HG02642 (cell line): ENCODE measurements around the gene FCGR1A.
A peak's percentile ranks its signal among the peaks of the same experiment; 100 is the strongest.
"Not testable (repeated sequence)": the region's sequence is repeated elsewhere in the genome, so short reads cannot be mapped to it uniquely, and the experiment has no call there.

Source experiments
- ATAC-seq: cut with Tn5 transposase; IDR thresholded peaks from one replicate; pipeline ENCODE4 v1.9.1; 2021; ENCODE audit warnings: mild to moderate bottlenecking; ENCODE audit not compliant: unreplicated experiment, poor library complexity

The FCGR1A gene

DNA sequence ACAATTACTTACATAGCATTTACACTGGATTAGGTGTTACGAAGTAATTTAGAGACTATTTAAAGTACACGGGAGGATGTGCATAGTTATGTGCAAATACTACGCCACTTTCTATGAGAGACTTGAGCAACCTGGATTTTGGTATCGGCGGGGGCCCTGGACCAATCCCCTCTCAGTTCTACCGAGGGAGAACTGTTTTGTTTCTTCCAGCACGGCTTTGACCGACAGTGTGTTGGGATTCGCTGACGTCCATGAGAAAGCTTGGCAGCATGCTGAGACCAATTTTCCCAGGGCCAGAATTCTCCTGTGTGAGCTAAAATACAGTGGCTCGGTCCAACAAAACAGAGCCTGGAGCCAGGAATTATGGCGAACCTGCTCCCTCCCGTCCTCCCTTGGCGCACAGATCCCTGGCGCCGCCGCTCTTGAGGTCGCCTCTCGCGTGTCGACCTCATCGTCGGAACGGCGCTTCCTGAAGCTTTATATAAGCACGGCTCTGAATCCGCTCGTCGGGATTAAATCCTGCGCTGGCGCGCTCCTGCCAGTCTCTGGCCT is 49.3 kb downstream of the FCGR1A start:
- ATAC-seq, result not testable (repeated sequence)

GRCh38 chr1:149832316-149833126 is 50.0 kb downstream of the FCGR1A start:
- peak; percentile 74 for ATAC-seq

GRCh38 chr1:149833144-149833543 is 50.6 kb downstream of the FCGR1A start:
- peak; percentile 4 for ATAC-seq

GRCh38 chr1:149841149-149841548 is 58.7 kb downstream of the FCGR1A start:
- peak; percentile 28 for ATAC-seq
